Anterior cingulate cortex (tissue), 58 donors: Measurements from ENCODE around the gene KRTAP10-1.
"Not testable (repeated sequence)": the region's sequence is repeated elsewhere in the genome, so short reads cannot be mapped to it uniquely, and the experiment has no call there.

Experiments
- DNase-seq, 58 donors: peaks; one replicate each; lab custom pipeline; 2025; lab: John Stamatoyannopoulos, UW

KRTAP10-1 gene

DNA sequence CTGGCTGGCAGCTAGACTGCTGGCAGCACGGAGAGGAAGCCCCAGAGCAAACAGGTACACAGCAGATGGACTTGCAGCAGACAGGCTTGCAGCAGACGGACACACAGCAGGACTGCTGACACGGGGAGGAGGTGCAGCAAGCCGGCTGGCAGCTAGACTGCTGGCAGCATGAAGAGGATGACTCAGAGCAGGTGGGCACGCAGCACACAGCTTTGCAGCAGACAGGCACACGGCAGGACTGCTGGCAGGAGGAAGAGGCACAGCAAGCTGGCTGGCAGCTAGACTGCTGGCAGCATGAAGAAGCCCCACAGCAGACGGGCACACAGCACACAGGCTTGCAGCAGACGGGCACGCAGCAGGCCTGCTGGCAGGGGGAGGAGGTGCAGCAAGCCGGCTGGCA is 10.8 kb upstream of the KRTAP10-1 start:
- peak in 1 of 58 donors; percentile 14 for DNase-seq

- DNase-seq, result not testable (repeated sequence)
These were observed 10.3 kb upstream of the KRTAP10-1 start for GRCh38 chr21:44550285-44550684.

- DNase-seq, result no peak
These were observed 9.7 kb upstream of the KRTAP10-1 start for GRCh38 chr21:44549525-44550211.

DNA sequence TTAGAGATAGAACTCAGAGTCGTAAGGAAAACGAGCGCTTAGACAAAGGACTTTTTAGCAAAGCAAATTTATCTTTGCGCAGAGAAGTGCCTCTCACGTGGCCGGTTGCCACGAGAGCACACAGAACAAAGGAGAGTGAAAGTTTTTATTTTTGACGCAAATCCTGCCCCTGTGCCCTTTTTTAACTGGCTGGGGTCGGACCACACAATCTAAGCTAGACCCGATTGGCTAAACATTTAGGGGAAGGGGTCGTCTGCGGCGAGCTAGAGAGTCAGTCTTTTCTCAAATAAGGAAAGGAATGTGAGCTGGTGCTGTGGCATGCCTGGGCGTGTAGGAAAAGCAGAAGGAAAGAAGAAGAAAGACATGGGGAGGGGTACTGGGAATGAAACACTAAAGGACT is 8.9 kb upstream of the KRTAP10-1 start:
- no peak for DNase-seq

- DNase-seq, result no peak
These were observed 8.4 kb upstream of the KRTAP10-1 start for GRCh38 chr21:44548381-44548780.

- DNase-seq, result no peak
These were observed 7.8 kb upstream of the KRTAP10-1 start for GRCh38 chr21:44547656-44548331.

GRCh38 chr21:44544566-44544965 is 4.6 kb upstream of the KRTAP10-1 start:
- no peak for DNase-seq

GRCh38 chr21:44542716-44543115 is 2.7 kb upstream of the KRTAP10-1 start:
- DNase-seq, result no peak

GRCh38 chr21:44540741-44541288 is 820 bp upstream of the KRTAP10-1 start:
- DNase-seq, result no peak

- no peak for DNase-seq
These were observed 949 bp downstream of the KRTAP10-1 start for GRCh38 chr21:44539046-44539445.

DNA sequence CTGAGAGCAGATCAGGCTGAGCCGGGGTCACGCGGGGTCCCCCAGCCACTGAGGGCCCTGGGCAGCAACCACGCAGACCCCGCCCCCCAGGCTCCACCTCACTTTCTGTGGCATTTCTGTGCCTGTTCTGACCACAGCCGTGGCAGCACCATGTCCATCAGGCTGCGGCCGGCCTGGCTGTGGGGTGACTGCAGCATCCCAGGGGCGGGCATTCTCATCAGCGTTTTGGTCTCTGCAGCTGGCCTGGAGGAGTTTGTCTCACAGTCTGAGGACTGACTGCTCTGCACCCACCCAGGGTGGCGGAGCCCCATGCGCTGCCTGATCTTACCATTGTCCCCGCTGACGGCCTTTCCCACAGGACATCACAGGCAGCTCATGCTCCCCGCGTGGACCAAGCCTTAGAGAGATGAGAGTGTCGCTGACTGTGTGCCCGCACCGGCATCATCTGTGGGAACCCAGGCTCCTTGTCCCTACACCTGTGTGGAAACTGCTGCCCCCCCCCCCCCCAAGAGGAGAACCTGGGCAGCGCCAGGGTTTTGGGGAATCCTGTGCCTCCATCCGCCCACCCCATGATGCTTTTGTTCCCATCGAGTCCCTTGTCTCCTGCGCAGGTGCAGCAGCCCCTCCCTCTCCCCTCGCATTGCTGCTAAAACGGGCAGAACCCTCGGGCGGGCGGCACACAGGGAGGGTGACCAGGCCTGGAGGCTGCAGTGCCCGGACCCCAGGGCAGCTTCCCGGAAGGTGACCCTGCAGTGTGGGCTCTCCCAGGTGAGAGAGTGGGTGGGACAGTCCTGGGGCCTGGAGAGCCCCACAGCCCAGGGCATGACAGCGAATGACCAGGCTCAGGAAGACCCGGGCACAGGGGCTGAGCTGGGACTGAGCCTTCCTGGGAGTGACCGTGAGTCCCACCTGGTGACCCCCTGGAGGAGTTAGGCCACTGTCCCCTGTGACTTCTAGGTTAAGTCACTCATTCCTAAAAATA is 1.8 kb downstream of the KRTAP10-1 start:
- no peak for DNase-seq

DNA sequence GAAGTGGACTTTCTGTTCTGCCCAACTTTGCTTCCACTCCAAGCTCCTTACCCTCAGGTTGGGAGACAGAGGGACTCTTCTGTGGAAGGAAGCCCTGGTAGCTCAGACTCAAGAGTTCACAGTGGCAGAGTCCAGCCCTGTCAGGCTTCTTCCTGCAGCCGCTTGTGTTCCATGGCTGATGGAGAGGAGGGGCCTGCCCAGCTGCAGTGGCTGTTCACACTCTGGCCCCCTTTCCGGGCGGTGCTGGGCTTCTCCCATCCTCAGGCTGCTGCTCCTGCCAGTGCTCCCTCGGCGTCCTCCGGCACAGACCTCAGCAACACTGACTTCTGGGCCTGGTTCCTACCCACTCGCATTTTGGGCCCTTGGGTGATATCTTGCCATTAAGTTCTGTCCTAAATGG is 4.0 kb downstream of the KRTAP10-1 start:
- no peak for DNase-seq

DNA sequence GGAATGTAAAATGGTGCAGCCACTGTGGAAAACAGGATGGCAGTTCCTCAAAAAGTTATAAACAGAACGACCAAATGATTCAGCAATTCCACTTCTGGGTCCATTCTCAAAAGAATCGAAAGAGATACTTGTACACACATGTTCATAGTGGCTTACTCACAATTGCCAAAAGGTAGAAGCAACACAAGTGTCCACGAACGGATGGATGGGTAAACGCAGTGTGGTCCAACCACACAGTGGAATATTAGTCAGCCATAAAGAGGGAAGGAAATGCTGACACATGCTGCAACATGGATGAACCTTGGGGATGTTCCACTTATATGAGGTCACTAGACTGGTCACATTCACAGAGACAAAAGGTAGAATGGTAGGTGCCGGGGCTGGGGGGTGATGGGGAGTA is 5.3 kb downstream of the KRTAP10-1 start:
- DNase-seq, result no peak

DNA sequence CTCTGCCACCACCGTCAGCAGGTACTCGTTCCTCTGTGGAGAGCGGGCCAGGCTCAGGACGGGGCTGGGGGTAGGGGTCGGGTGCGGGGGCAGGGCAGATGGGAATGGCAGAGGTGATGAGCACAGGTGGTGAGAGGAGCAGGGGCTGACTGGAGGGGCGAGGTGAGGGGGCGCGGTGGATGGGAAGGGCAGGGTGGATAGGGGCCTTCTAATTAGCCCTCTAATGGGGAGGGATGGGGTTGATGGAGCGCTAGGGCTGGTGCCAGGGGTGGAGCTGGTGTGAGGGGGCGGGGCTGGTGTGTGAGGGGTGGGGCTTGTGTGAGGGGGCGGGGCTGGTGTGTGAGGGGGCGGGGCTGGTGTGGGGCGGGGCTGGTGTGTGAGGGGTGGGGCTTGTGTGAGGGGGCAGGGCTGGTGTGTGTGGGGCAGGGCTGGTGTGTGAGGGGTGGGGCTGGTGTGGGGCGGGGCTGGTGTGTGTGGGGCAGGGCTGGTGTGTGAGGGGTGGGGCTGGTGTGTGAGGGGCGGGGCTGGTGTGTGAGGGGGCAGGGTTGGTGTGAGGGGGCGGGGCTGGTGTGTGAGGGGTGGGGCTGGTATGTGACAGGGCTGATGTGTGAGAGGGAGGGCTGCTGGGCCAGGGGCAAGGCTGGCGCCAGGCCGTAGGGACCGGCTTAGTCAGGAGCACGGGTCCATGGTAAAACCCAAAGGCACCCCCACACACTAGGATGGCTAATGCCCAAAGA is 5.9 kb downstream of the KRTAP10-1 start:
- DNase-seq, result no peak

- DNase-seq, result no peak
These were observed 6.7 kb downstream of the KRTAP10-1 start for GRCh38 chr21:44533121-44533890.

GRCh38 chr21:44532712-44533111 is 7.3 kb downstream of the KRTAP10-1 start:
- DNase-seq, result no peak

GRCh38 chr21:44531606-44532564 is 8.1 kb downstream of the KRTAP10-1 start:
- DNase-seq, result no peak
